Activated effector memory CD4-positive, alpha-beta T cell treated with Interleukin-2 at 50 U/mL for 16 hours (primary cell): ENCODE data around the gene CUBN.
"Not testable (repeated sequence)": the region's sequence is repeated elsewhere in the genome, so short reads cannot be mapped to it uniquely, and the experiment has no call there.

ENCODE experiments used
- DNase-seq: peaks from one replicate; pipeline ENCODE4 v3.0.0-alpha.2; 2020

CUBN gene

GRCh38 chr10:17140386-17140761 is 10.8 kb upstream of the CUBN start:
- no peak for DNase-seq

- DNase-seq = no peak
These were observed 8.9 kb upstream of the CUBN start for GRCh38 chr10:17138460-17139042.

GRCh38 chr10:17134737-17135260 is 5.2 kb upstream of the CUBN start:
- DNase-seq = no peak

DNA sequence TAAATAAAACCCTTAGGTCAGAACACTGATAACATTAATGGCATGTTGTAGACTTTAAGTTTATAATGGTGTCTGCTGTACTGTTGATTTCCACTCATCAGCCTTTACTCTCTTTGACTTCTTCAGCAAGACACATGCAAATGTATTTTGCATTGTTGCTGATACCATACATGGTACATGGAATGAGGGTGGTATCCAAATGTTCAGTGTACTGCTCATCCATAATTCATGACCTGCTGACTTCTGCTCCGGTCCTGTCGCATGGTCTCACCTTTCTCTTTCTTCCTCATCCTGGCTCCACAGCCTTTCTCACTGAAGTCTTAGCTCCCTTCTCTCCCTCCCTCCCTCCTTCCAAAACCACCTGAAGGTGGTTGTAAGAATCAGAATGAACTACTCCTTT is 4.7 kb upstream of the CUBN start:
- no peak for DNase-seq

GRCh38 chr10:17128261-17128660 is 1.4 kb downstream of the CUBN start:
- no peak for DNase-seq

- DNase-seq = no peak
These were observed 3.3 kb downstream of the CUBN start for GRCh38 chr10:17126327-17126726.

GRCh38 chr10:17125206-17125893 is 4.3 kb downstream of the CUBN start:
- DNase-seq = no peak

- DNase-seq = no peak
These were observed 5.7 kb downstream of the CUBN start for GRCh38 chr10:17123961-17124360.

DNA sequence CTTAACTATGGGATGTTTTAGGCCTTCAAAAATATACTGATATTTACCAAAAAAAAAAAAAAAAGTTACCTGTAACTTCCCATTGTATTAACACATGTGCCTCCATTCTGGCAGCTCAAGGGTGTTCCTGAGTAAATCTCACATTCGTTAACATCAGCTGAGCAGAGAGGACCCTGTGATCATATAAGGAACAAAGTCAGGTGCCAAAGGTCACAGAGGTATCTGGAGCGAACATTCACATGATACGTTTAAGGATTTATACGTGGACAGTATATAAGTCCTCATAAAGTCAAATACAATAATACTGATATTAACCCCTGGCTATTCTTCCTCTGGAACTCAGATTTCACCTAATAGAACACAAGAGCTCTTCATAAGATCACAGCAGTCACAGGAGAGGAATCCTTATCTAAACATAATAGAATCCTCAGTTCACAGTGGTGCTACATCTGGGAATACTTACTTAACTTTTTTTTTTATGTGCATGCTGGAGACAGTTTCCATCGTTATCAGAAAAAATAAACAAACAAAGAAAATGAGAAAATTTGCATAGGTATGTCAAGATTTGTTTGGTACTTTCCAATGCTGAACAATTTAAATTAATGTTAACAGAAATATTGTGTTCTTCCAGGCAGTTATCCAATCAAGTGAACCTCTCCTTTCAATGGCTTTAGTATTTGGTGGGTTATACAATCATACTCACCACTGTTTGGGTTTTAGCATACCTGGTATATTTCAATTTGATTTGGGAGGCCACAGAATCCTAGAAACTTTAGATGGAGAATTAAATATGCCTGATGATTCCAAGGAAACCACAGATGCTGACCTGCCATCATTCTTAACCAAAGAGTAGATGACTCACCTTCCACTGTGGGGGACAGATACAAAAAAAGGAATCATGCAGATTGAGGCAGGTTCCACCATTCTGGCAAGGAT is 6.6 kb downstream of the CUBN start:
- no peak for DNase-seq

- DNase-seq = no peak
These were observed 7.6 kb downstream of the CUBN start for GRCh38 chr10:17122052-17122451.

GRCh38 chr10:17120694-17121093 is 8.9 kb downstream of the CUBN start:
- DNase-seq = no peak

GRCh38 chr10:17119845-17120244 is 9.8 kb downstream of the CUBN start:
- DNase-seq = no peak

- no peak for DNase-seq
These were observed 13.4 kb downstream of the CUBN start for GRCh38 chr10:17116193-17116592.

DNA sequence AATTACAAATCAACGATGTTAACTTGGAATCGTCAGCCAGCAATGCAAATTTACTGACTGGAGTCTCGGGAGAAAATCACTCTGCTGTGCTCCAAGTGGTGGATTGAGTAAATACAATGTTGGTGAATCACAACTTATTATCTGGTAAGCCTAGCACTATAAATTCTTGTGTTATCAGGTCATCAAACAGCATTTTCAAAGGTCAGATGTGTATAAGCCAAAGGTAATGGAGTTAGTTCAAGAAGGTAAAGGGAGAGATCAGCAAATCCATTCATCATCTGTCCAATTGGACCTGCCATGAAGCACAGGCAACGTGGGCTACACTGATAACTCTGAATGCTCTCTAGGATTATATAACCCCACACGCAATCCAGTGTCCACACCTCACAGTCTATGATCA is 13.9 kb downstream of the CUBN start:
- no peak for DNase-seq

GRCh38 chr10:17114878-17115444 is 14.7 kb downstream of the CUBN start:
- not testable (repeated sequence) for DNase-seq

GRCh38 chr10:17113889-17114540 is 15.6 kb downstream of the CUBN start:
- DNase-seq = no peak

DNA sequence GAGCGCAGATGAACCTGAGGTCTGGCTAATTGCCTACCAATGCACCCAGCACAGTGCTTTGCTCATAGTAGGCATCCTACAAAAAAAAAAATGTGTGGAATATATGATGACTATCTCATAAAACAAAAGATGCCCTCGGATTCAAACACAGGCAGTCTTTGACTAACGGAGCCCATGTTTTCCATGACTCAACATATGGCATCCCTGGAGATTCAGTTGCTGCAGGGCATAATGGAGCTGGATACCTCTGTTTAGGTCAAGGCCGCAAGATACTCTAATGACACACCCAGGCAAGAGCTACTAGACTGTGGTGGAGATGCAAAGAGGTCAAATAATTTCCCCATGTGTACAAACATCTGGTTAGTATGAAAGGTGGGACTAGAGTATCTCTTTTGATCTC is 16.3 kb downstream of the CUBN start:
- DNase-seq = no peak

DNA sequence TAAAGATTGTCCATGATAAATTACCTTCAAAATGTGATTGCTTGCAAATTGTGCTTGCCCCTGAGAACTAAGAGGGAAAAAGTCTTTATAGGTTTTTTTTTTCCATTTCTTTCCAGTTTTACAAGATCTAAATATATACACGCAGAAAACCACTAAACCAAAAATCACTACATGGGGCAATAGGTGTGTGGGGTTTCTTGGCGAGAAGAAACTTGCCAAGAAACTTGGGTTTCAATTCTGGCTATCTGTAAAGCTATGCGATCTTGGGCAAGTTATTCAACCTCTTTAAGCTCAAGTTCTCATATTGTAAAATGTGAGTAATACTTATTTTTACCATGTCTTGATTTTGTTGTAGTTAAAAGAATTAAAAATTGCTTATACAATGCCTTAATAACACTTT is 17.0 kb downstream of the CUBN start:
- no peak for DNase-seq

GRCh38 chr10:17109475-17110207 is 20.0 kb downstream of the CUBN start:
- no peak for DNase-seq

DNA sequence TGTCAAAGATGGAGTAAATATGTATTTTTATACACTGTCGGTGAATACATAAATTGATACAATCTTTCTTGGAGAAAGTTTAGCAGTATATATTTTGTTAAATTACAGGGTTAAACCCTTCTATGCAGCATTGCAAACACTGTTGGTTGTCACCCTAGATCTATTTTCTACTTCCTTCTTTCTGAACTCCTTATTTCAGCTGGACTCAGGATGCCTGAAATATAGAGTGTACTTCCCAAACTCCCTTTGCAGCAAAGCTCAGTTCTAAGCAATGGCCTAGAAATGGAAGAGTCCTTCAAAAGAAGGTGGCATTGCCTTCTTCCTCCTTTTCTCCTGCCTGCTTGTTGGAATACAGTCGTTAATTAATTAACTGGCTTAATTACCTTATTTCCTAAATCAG is 20.6 kb downstream of the CUBN start:
- DNase-seq = no peak

DNA sequence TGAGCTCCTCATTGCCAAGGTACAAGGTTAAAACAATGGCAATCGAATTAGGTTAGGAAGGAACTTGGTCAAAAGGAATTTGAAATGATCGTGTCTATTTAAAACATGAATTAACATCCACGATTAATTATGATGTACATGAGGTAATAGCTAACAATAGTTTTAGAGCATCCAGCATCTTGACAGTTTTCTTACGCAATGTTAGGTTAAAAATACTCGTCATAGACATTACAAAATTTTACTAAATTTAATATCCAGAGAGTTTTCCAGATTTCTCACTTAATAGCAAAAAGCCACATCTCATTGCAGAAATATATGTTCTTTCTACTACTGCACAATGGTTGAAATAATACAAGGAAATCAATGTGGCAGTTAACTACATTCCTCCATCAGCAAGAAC is 22.6 kb downstream of the CUBN start:
- no peak for DNase-seq

- DNase-seq = no peak
These were observed 27.7 kb downstream of the CUBN start for GRCh38 chr10:17101910-17102266.
